Panc1 (cell line): Measurements from ENCODE around the gene SHC1. TPM values are rescaled to one million over a fixed set of nuclear protein-coding genes. Genes with fewer than 3 reads are reported as not detected.

Experiments
- ATAC-seq: fragments of 200-7000 bp; cut with Tn5 transposase; 2 replicates; pipeline ENCODE4 v1.9.1; 2020; ENCODE audit warnings: mild to moderate bottlenecking, moderate library complexity
- BruUV-seq: library from RNA; stranded (reverse); fragments of 400-500 nt; replicated peaks from 2 replicates; lab custom pipeline; 2021; lab: Mats Ljungman, UMichigan
- CTCF ChIA-PET: fragments of 300-600 bp; sonication (Branson Sonifier 250); formaldehyde crosslinking; loops from one replicate; lab custom pipeline; 2022; ENCODE audit warnings: antibody characterized with exemption; lab: Charles Lee
- POLR2A ChIA-PET: fragments of 300-600 bp; sonication (Branson Sonifier 250); formaldehyde crosslinking; loops from one replicate; lab custom pipeline; 2022; ENCODE audit warnings: antibody characterized with exemption; lab: Charles Lee
- DNase-seq: peaks from one replicate; pipeline ENCODE4 v3.0.0-alpha.2; 2010; ENCODE audit warnings: low read depth, low spot score
- H3K27ac ChIP-seq: 2 replicates; pipeline ENCODE4 v1.5.1; 2011; ENCODE audit warnings: mild to moderate bottlenecking, low read length, inconsistent platforms
- H3K27me3 ChIP-seq: fragments of 200-500 bp; sonication (Bioruptor generic); 2 replicates; pipeline ENCODE4 v1.6.0; 2014; ENCODE audit warnings: low read length, inconsistent platforms; ENCODE audit not compliant: control insufficient read depth, insufficient read depth
- H3K36me3 ChIP-seq: fragments of 200-500 bp; sonication (Bioruptor generic); 2 replicates; pipeline ENCODE4 v1.5.1; 2014; ENCODE audit warnings: inconsistent platforms, mild to moderate bottlenecking, low read length, moderate library complexity; ENCODE audit not compliant: control insufficient read depth, insufficient read depth
- H3K4me1 ChIP-seq: 2 replicates; pipeline ENCODE4 v1.5.1; 2011; ENCODE audit warnings: inconsistent platforms, mild to moderate bottlenecking, low read length, moderate library complexity; ENCODE audit not compliant: control insufficient read depth, insufficient read depth
- H3K4me3 ChIP-seq, 2 experiments: 2 replicates each; pipeline ENCODE4 v1.5.1; 2011 to 2012; ENCODE audit warnings: low read depth in 2 of 2, low read length in 2 of 2, mild to moderate bottlenecking in 2 of 2, inconsistent platforms in 1 of 2, moderate library complexity in 1 of 2
- H3K9me3 ChIP-seq: fragments of 200-500 bp; sonication (Bioruptor generic); 2 replicates; pipeline ENCODE4 v1.5.1; 2014; ENCODE audit warnings: low read depth, mild to moderate bottlenecking, inconsistent platforms, low read length, moderate library complexity; ENCODE audit not compliant: control insufficient read depth, insufficient read depth
- POLR2AphosphoS5 ChIP-seq: IDR thresholded peaks from 2 replicates; pipeline ENCODE4 v1.6.1; 2012; ENCODE audit warnings: mild to moderate bottlenecking, low read depth, low read length, moderate library complexity
- REST ChIP-seq, 2 experiments: IDR thresholded peaks; 2 replicates each; pipeline ENCODE4 v1.6.1; 2011 to 2012; ENCODE audit warnings: low read depth in 2 of 2, control low read depth in 1 of 2, low read length in 1 of 2, mild to moderate bottlenecking in 1 of 2, moderate library complexity in 1 of 2; ENCODE audit not compliant: insufficient read depth in 1 of 2
- SIN3A ChIP-seq: IDR thresholded peaks from 2 replicates; pipeline ENCODE4 v1.6.1; 2012; ENCODE audit warnings: low read depth, mild to moderate bottlenecking, low read length, moderate library complexity, borderline replicate concordance; ENCODE audit not compliant: insufficient read depth
- TCF7L2 ChIP-seq: IDR thresholded peaks from 2 replicates; pipeline ENCODE4 v1.6.1; 2011; ENCODE audit warnings: mild to moderate bottlenecking, low read depth, low read length, inconsistent platforms
- in situ Hi-C: cut with HindIII; loops from 2 replicates; pipeline ENCODE4 v1.10.0; 2016; ENCODE audit warnings: low sequenced_read_pairs, low pct_unique_long_range_greater_than_20kb
- intact Hi-C: fragments of 100-400 bp; cut with micrococcal nuclease; formaldehyde crosslinking; loops from one replicate; pipeline ENCODE4 v1.10.0; 2022; ENCODE audit not compliant: unreplicated experiment
- total RNA-seq: library from RNA; stranded (reverse); gene quantifications from one replicate; pipeline ENCODE4 v1.2.1, GENCODE V29; 2021; ENCODE audit not compliant: unreplicated experiment
- TF ChIP-seq, protein P1 (sequence below): fragments of 450-650 bp; IDR thresholded peaks from 2 replicates; pipeline ENCODE4 v1.5.1; 2017; ENCODE audit warnings: mild to moderate bottlenecking

Gene SHC1
- total RNA-seq, 1 experiment from 2014 or later = 373 TPM

DNA sequence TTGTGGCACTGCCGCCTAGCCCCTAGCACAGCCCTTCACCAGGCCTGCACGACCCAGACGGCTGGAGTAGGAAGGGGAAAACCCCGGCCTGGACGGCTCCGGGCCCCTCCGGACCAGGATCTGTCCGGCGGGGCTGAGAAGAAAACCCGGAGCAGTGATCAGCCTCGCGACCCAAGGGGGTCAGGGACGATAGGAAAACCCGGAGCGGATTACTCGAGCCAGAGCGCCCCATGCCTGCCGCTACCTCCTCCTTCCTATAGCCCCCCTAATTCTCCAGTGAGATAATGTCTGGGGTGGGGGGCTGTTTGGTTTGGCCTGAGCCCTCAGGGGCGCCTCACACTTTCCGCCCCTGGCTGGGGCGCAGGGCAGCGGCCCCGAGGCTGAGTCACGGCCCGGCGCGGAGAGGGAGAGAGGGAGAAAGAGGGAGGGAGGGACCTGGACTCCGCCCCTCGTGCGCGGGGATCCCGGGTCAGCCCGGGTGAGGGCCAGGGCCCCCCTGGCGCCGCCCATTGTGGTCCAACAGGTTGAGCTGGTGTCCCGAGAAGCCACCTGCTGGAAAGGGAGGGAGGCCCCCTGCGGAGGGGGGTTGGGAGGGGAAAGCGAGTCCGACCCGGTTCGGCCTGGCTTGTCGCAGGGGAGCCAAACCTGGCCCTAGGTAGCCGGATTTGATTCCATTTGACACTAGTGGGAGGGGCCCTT lies 30.3 kb upstream of the SHC1 start:
- Histone ChIP-seq H3K36me3 (peaks cover 3% of the 10 kb centered on the region; the same call in 1 of the 2 replicates), H3K27me3 (no peaks in the 10 kb centered on the region), H3K9me3 (no peaks in the 10 kb centered on the region), H3K27ac (peak overlapping the region; percentile 94), H3K4me1 (peaks cover 25% of the 10 kb centered on the region), H3K4me3 (peak overlapping the region; percentile 69 to 74)
- BruUV-seq = no TSS peak
- peak; percentile 26; the same call in 1 of the 2 replicates for TF ChIP-seq TCF7L2
- TF ChIP-seq, protein P1, sequence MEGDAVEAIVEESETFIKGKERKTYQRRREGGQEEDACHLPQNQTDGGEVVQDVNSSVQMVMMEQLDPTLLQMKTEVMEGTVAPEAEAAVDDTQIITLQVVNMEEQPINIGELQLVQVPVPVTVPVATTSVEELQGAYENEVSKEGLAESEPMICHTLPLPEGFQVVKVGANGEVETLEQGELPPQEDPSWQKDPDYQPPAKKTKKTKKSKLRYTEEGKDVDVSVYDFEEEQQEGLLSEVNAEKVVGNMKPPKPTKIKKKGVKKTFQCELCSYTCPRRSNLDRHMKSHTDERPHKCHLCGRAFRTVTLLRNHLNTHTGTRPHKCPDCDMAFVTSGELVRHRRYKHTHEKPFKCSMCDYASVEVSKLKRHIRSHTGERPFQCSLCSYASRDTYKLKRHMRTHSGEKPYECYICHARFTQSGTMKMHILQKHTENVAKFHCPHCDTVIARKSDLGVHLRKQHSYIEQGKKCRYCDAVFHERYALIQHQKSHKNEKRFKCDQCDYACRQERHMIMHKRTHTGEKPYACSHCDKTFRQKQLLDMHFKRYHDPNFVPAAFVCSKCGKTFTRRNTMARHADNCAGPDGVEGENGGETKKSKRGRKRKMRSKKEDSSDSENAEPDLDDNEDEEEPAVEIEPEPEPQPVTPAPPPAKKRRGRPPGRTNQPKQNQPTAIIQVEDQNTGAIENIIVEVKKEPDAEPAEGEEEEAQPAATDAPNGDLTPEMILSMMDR = no peak
- TF ChIP-seq POLR2AphosphoS5 = peak; percentile 55; the same call in 1 of the 2 replicates
- TF ChIP-seq SIN3A = no peak; the same call in 1 of the 2 replicates
- TF ChIP-seq REST (IDR thresholded peaks at IDR 0.05; ENCODE audit: insufficient read depth in 1 of 2, low read depth in 2 of 2, low read length in 1 of 2) = no peak
- CTCF ChIA-PET = interaction anchor here (0.7 to 1.8 kb wide), 2 partner anchors 16 to 166 kb away, joined by 3 to 6 read pairs; no protein-coding TSS in a partner anchor
- intact Hi-C loops (loop anchor here (5.0 kb wide), 1 partner anchor 274 kb away; no protein-coding TSS in a partner anchor), in situ Hi-C loops (no loop called here)
- DNase-seq (no peak), ATAC-seq (peak; percentile 66)
- POLR2A ChIA-PET = interaction anchor here (0.7 kb wide), 1 partner anchor 27 kb away, joined by 3 read pairs; the partner anchor contains the start of gene CKS1B

DNA sequence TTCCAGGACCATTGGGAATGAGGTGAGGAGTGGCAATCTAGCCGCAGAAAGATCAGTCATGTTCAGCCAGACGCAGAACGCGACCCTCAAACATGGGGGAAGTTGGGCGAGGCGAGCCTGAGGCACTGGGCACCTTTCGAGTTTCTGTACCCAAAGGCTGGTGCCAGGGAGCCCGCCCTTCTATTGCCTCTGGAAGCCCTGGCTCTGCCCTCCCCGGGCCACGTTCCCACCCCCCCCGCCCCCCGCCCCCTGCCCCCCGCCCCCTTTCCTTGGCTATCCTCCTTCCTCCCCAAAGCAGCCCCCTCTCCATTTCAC lies 29.8 kb upstream of the SHC1 start:
- no TSS peak for BruUV-seq
- CTCF ChIA-PET = no interaction called here
- DNase-seq (no peak), ATAC-seq (no peak)
- Histone ChIP-seq H3K27ac (peak overlapping the region; percentile 94), H3K27me3 (no peaks in the 10 kb centered on the region), H3K4me3 (peak overlapping the region; percentile 69 to 74), H3K4me1 (peaks cover 22% of the 10 kb centered on the region), H3K9me3 (no peaks in the 10 kb centered on the region), H3K36me3 (peaks cover 3% of the 10 kb centered on the region; the same call in 1 of the 2 replicates)
- in situ Hi-C loops (no loop called here), intact Hi-C loops (loop anchor here (5.0 kb wide), 1 partner anchor 273 kb away; no protein-coding TSS in a partner anchor)
- POLR2A ChIA-PET = interaction anchor here (1.0 kb wide), 1 partner anchor 18 kb away, joined by 10 read pairs; the partner anchor contains the start of gene FLAD1
- TF ChIP-seq POLR2AphosphoS5 (no peak), SIN3A (no peak), TCF7L2 (no peak), REST (IDR thresholded peaks at IDR 0.05; ENCODE audit: insufficient read depth in 1 of 2, low read depth in 2 of 2, low read length in 1 of 2) (no peak)
- TF ChIP-seq, protein P1 = no peak
